ENCODE measurements around the gene TNF.
"Not testable (repeated sequence)": the region's sequence is repeated elsewhere in the genome, so short reads cannot be mapped to it uniquely, and the experiment has no call there.

TNF gene

GRCh38 chr6:31544676-31545075 is 30.7 kb upstream of the TNF start:
- no peak for DNase-seq (ENCODE audit: low read depth in 2 of 2)

- DNase-seq (ENCODE audit: low read depth in 2 of 2), result no peak
Measured at GRCh38 chr6:31545291-31545690, 30.1 kb upstream of the TNF start.

GRCh38 chr6:31546339-31546957 is 28.9 kb upstream of the TNF start, which contains the start of gene ATP6V1G2:
Gene ATP6V1G2, minus strand, starts transcription at chr6:31546608. Its CDS starts 49 bp downstream, at chr6:31546559.
- DNase-seq (ENCODE audit: low read depth in 2 of 2), result peak; percentile 55 to 79

GRCh38 chr6:31546958-31547726 is 28.2 kb upstream of the TNF start, which contains the start of gene NFKBIL1:
Gene NFKBIL1, plus strand, starts transcription at chr6:31547608. Its CDS starts 87 bp downstream, at chr6:31547695.
- DNase-seq (ENCODE audit: low read depth in 2 of 2), result peak; percentile 71 to 78

GRCh38 chr6:31547727-31548543 is 27.4 kb upstream of the TNF start:
- no peak for DNase-seq (ENCODE audit: low read depth in 2 of 2)

GRCh38 chr6:31548544-31548873 is 26.9 kb upstream of the TNF start:
- DNase-seq (ENCODE audit: low read depth in 2 of 2), result no peak

GRCh38 chr6:31551371-31551770 is 24.0 kb upstream of the TNF start:
- not testable (repeated sequence) for DNase-seq (ENCODE audit: low read depth in 2 of 2)

- DNase-seq (ENCODE audit: low read depth in 2 of 2), result no peak
Measured at GRCh38 chr6:31556307-31556706, 19.1 kb upstream of the TNF start.

GRCh38 chr6:31557443-31558317 is 17.7 kb upstream of the TNF start:
- DNase-seq (ENCODE audit: low read depth in 2 of 2), result no peak

- no peak for DNase-seq (ENCODE audit: low read depth in 2 of 2)
Measured at GRCh38 chr6:31558318-31558625, 17.1 kb upstream of the TNF start.

GRCh38 chr6:31558631-31559500 is 16.5 kb upstream of the TNF start:
- no peak for DNase-seq (ENCODE audit: low read depth in 2 of 2)

GRCh38 chr6:31559606-31559957 is 15.8 kb upstream of the TNF start:
- no peak for DNase-seq (ENCODE audit: low read depth in 2 of 2)

GRCh38 chr6:31559958-31560696 is 15.2 kb upstream of the TNF start:
- DNase-seq (ENCODE audit: low read depth in 2 of 2), result no peak

- no peak for DNase-seq (ENCODE audit: low read depth in 2 of 2)
Measured at GRCh38 chr6:31560697-31561058, 14.7 kb upstream of the TNF start.

- DNase-seq (ENCODE audit: low read depth in 2 of 2), result no peak
Measured at GRCh38 chr6:31567531-31568370, 7.6 kb upstream of the TNF start.

- DNase-seq (ENCODE audit: low read depth in 2 of 2), result no peak
Measured at GRCh38 chr6:31568537-31568961, 6.8 kb upstream of the TNF start.

GRCh38 chr6:31569861-31570536 is 5.4 kb upstream of the TNF start:
- no peak for DNase-seq (ENCODE audit: low read depth in 2 of 2)

GRCh38 chr6:31572041-31572911 is 3.1 kb upstream of the TNF start, which contains the start of gene LTA:
Gene LTA, plus strand, starts transcription at chr6:31572289. Its CDS starts 454 bp downstream, at chr6:31572743.
- DNase-seq (ENCODE audit: low read depth in 2 of 2), result peak; percentile 56 to 63
